NCI-H2081 treated with DMSO at 0.1 percent for 48 hours (cell line): ENCODE results near the gene CNTFR.

ENCODE experiments used
- DNase-seq: peaks from one replicate; lab custom pipeline; 2025; lab: John Stamatoyannopoulos, UW

Gene CNTFR

DNA sequence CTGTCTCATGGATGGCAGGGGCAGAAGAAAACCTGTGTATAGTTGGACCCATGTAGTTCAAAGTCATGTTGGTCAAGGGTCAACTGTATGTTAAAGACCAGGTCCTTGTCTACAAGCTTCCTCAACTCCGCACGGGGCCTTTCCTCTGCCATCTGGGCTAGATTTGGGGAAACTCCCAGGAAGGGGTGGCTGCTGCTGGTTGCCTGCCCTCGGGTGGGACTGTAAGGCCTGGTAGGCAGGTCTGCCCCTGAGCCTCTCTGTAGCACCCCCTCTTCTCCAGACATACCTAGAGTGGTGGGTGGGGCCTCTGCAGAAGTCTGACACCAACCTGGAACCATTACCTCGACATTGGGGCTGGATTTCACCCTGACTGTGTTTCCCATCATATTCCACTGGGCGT lies 82.0 kb downstream of the CNTFR start:
- no peak for DNase-seq

DNA sequence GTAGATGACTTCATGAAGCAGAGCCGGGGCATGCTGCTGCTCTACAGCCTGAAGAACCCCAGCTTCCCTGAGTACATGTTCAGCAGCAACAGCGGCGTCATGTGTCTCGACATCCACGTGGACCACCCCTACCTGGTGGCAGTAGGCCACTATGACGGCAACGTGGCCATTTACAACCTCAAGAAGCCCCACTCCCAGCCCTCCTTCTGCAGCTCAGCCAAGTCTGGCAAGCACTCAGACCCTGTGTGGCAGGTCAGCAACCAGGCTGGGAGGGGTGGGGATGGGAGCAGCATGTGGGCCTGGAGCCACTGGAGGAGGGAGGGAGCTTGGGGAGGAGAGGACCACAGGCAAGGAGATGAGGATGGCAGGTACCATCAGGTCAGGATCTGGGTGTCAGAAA lies 82.9 kb downstream of the CNTFR start:
- no peak for DNase-seq

DNA sequence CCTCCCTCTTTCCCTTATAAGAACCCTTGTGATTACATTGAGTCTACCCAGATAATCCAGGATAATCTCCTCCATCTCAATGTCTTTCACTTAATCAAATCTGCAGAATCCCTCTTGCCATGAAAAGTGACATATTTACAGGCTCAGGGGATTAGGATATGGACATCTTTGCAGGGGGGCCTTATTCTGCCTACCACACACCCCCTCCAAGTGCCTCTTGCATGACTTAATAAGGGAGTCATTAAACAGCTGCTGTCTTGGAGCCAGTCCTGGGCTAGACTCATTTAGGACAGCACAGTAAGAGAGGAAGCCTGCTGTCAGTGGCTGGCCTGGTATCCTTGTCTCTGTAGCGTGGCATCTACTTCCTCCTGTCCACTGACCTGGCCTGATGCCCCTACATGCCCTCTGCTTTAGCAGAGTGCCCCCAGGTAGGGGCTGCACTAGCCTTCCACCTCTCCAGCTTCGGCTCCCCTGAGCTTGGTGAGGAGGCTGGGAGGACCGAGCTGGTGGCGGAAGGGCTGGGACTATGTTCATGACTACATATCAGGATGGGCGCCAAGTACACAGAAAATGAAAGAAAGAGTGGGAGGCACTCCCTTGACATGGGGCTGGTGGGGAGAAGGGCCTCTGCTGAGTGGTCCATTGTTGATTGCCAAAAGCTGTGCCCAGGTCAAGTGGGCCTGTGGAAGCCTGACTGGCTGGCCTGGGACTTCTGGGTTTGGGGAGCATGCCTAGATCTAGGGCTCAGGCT lies 84.0 kb downstream of the CNTFR start:
- DNase-seq, result no peak

DNA sequence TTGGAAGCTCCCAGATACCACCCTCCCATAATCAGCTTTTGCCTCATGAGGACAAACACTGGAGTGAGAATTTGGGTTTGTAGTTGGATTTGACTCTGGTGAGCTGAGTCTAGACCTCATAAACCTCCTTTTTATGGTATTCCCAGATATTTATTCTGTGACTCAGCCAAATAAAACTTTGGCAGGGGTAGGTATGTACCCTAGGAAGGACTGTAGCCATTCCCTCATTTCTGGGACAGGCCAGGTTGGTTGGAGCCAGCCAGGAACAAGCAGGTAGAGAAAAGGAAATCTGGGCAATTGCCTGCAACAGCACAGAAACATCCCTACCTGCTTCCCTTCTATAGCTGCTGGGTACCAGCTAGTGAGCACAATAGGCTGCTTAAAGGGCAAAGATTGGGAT lies 86.1 kb downstream of the CNTFR start:
- DNase-seq, result no peak

DNA sequence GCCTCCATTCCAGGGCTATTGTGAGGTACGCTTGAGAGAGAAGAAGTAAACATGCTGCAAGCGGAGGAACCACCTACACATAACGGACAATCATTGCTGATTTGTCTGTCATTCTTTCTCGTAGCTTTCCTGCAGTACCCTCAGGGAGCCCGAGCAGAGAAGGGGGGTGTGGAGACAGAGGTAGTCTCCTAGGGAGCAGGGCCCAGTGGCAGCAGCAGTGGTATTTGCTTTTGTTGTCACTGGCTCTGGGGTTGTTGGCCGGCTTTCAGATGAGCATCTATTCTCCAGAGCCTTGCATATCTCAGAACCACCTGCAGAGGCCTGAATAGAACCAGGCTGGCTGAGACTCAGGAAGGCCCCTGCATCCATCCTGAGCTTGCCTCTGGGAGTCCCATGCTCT lies 86.6 kb downstream of the CNTFR start:
- DNase-seq, result no peak

DNA sequence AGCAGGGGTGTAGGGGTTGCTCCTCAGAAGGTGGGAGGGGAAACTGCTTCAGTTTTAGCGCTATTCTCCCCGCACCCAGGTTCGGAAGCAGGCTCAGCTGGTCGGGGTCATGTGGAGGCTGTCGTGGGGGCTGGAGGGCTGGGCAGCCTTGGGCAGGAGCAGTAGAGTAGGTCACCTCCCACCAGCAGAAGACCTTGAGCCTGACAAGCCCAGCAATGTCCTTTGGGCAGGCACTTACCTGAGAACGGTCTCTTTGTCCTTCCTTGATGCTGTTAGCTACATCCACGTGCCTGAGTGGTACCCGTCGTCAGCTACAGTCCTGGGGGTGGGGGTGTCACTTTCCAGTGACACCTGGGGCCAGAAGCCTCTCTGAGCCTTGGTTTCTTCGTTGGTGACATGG lies 87.1 kb downstream of the CNTFR start:
- no peak for DNase-seq

DNA sequence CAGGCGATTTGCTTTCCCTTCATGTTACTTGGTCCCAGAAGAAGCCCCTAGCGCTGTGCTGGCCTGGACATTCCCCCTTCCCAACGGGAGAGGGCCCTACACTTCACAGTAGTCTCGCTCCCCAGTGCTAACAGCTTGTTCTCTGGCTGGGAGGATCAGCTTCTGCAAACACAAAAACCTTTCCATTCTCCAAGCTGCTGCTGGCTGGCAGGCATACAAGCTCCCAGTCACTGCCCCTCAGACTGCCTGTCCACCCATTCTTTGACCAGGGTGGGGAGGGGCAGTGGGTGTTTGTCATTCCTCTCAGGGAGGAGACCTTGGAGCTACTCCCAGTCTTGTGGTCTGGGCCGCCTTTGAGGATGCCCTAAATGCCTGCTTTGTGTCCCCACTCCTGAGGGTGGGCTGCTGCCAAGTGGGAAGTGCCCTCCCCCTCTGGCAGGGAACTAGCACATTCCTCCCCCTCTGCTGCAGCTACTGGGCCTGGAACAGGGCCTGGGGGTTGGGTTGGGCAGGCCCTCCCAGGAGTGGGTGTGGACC lies 87.6 kb downstream of the CNTFR start:
- no peak for DNase-seq
